ENCODE results near the gene PSORS1C2. TPM values are rescaled to one million over a fixed set of nuclear protein-coding genes. Genes with fewer than 3 reads are reported as not detected.
"Not testable (repeated sequence)": the region's sequence is repeated elsewhere in the genome, so short reads cannot be mapped to it uniquely, and the experiment has no call there.

Gene PSORS1C2
- total RNA-seq = not detected

- no peak for DNase-seq (ENCODE audit: low spot score)
- no peak for ATAC-seq
- intact Hi-C loops (cut with DNase I) = loop anchor here (5.0 to 10.0 kb wide), 2 partner anchors 56 to 228 kb away; no protein-coding TSS in a partner anchor
Measured at GRCh38 chr6:31138982-31139381, at the start of gene PSORS1C2. Gene PSORS1C2 (minus strand): TSS chr6:31139066. CDS start chr6:31139026, 40 bp downstream.

DNA sequence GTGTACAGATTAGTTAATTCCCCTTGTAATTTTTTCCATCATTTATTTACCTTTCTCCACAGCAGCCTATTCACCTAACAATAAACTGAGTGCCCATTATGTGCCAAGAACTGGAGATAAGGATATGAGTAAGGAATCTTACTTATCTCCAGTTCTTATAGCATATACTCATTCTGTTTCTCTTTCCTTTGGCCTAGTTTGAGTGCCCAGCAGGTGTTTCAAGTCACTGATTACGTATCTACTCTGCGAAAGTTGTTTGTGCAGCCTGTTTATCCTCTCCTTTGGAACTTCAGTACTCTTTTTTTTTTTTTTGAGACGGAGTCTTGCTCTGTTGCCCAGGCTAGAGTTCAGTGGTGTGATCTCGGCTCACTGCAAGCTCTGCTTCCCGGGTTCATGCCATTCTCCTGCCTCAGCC, 48.9 kb upstream of the PSORS1C2 start:
- DNase-seq (ENCODE audit: low spot score) (no peak), ATAC-seq (no peak)
- intact Hi-C loops (cut with DNase I) = no loop called here

GRCh38 chr6:31186052-31186734, 47.3 kb upstream of the PSORS1C2 start:
- no peak for ATAC-seq
- peak; percentile 65 for DNase-seq (ENCODE audit: low spot score)
- intact Hi-C loops (cut with DNase I) = no loop called here

DNA sequence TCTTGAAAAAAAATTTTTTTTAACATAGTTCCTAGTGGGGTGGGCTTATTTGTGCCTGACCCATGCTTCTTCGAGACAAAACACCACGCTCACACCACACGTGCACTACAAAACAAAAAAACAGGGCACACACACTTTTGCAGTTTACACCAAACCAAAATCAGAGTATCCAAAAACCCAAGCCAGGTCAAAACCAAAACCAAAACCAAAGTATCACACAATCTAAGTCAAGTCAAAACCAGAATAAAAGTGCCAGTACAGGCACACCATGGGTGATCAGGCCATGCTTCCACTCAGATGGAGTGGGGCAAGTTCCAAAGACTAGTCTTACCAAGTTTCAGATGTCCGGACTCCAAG, 46.8 kb upstream of the PSORS1C2 start:
- ATAC-seq; DNase-seq (ENCODE audit: low spot score); intact Hi-C loops (cut with DNase I): not testable (repeated sequence)

- ATAC-seq; DNase-seq (ENCODE audit: low spot score); intact Hi-C loops (cut with DNase I): not testable (repeated sequence)
Measured at GRCh38 chr6:31183859-31184258, 45.0 kb upstream of the PSORS1C2 start.

DNA sequence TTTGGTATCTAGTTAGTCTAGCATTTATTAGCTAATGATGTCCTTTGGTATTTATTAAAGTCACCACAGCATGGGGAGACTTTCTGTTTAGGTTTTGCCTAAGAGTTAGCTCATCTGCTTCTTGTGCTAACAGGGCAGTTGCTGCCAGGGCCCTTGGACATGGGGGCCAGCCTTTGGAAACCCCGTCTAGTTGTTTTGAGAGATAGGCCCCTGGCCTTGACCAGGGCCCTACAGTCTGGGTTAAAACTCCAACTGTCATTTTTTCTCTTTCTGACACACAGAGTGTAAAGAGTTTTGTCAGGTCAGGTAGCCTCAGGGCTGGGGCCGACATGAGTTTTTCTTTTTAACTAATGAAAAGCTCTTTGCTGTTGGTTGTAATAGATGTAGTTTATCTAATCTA, 44.4 kb upstream of the PSORS1C2 start:
- not testable (repeated sequence) for DNase-seq (ENCODE audit: low spot score)

DNA sequence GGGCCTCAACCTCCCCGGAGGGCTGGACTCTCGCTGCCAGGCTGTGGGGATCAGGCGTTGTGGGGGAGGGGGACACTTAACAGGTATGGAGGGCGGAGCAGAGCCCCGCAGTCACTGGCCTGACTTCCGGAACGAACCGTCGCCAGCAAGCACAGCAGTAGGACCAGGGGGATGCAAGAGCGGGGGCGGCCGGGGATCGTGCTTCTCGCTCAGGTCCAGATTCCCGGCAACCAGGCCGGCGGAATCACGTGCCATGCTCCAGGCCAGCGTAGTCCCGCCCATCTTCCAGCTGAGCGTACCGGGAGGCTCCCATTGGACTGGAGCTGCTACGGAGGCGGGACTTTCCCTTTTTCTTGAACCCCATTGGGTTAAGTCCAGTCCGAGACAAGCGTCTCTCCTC, 41.6 kb upstream of the PSORS1C2 start:
- ATAC-seq = peak; percentile 98
- intact Hi-C loops (cut with DNase I) = no loop called here
- peak; percentile 75 for DNase-seq (ENCODE audit: low spot score)

More for the DNA sequence above, 44.4 kb upstream of the PSORS1C2 start:
- intact Hi-C loops (cut with DNase I); ATAC-seq: not testable (repeated sequence)

- no peak for ATAC-seq
- no peak for DNase-seq (ENCODE audit: low spot score)
- intact Hi-C loops (cut with DNase I) = no loop called here
Measured at GRCh38 chr6:31179896-31180295, 41.0 kb upstream of the PSORS1C2 start.

DNA sequence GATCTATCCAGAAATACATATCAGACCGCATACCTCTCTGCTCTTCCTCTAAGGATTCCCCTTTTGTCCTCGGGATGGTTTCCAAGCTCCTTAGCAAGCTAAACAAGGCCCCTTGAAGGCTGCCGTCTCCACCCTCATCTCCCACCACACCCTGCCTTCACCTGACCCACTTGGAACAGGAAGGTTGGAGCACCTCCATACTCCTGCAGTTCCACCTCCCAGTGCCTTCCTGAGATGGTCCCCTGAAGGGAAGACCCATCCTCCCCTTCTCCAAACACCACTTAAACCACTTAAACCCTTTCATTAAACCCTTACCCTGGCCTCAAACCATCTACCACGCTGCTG, 40.1 kb upstream of the PSORS1C2 start:
- intact Hi-C loops (cut with DNase I) = no loop called here
- DNase-seq (ENCODE audit: low spot score) = no peak
- no peak for ATAC-seq

GRCh38 chr6:31178143-31179041, 39.5 kb upstream of the PSORS1C2 start:
- no peak for ATAC-seq
- intact Hi-C loops (cut with DNase I) = no loop called here
- no peak for DNase-seq (ENCODE audit: low spot score)

- ATAC-seq = no peak
- no peak for DNase-seq (ENCODE audit: low spot score)
- intact Hi-C loops (cut with DNase I) = no loop called here
Measured at GRCh38 chr6:31175971-31176370, 37.1 kb upstream of the PSORS1C2 start.

DNA sequence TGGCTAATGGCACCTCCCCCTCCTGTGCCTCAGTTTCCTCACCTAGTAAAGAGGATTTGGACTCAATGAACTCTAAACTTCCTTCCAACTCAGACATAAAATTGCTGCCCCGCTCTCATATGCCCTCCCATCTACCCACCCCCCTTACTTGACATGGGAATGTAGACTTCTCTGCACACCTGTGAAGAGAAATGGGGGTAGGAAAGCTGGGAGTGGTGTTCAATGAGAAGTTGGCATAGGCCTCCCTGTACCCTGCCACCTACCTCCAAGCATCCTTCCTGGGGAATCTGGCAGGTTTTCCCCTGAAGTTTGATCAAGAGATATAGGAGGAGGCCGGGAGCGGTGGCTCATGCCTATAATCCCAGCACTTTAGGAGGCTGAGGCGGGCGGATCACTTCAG, 35.5 kb upstream of the PSORS1C2 start:
- ATAC-seq = no peak
- intact Hi-C loops (cut with DNase I) = no loop called here
- DNase-seq (ENCODE audit: low spot score) = no peak

DNA sequence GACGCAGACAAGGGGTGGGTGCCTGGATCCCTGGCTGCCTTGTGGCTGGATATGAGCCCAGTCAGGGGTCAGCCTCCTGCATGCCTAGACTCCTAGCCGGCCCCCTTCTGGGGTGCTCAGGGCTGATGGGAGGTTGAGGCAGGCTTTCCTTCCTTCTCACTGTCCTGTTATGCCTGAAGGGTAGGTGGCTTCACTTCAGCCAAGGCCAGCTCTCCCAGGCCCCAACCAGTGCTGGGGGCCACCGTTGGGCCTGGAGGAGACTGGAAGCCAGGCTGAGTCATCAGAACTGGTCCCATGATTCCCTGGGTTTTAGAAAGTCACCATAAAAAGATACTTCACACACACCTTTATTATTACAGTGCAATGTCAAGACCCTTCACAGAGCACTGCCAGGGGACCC, 34.5 kb upstream of the PSORS1C2 start:
- DNase-seq (ENCODE audit: low spot score) = no peak
- intact Hi-C loops (cut with DNase I) = no loop called here
- no peak for ATAC-seq

GRCh38 chr6:31172973-31173384, 34.1 kb upstream of the PSORS1C2 start:
- no peak for DNase-seq (ENCODE audit: low spot score)
- no peak for ATAC-seq
- intact Hi-C loops (cut with DNase I) = no loop called here

GRCh38 chr6:31171931-31172905, 33.4 kb upstream of the PSORS1C2 start:
- DNase-seq (ENCODE audit: low spot score) = no peak
- intact Hi-C loops (cut with DNase I) = no loop called here
- ATAC-seq = no peak

DNA sequence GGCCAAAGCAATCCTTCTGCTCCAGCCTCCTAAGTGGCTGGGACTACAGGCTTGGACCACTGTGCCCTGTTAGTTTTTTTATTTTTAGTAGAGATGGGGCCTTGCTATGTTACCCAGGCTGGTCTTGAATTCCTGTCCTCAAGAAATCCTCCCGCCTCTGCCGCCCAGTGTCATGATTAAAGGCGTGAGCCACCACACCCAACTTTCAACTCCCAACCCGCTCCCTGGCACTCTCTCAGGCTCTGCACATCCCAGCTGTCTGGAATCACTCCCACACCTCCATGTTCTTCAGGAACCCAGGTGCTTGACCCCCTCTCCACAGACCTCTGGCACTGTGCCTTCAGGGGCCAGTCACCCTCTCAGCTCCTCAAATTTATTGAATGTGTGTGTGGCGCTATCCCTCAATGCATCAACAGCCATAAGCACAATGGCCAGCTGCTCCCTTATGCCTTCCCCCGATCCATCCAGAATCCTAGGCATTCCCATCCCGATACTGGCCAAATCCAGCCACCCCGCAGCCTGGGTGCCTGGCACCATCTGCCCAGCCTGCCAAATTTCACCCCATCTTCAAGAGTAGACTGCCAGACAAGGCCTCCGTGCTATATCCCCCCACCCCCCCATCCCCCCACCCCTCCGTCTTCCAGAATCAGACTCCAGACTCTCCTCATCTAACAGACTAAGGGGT, 32.3 kb upstream of the PSORS1C2 start:
- no peak for DNase-seq (ENCODE audit: low spot score)
- intact Hi-C loops (cut with DNase I) = no loop called here
- no peak for ATAC-seq

GRCh38 chr6:31170600-31170881, 31.7 kb upstream of the PSORS1C2 start, which contains the start of gene POU5F1:
Gene POU5F1 (minus strand): TSS chr6:31170682. CDS start chr6:31170620, 62 bp downstream.
- ATAC-seq (no peak), DNase-seq (ENCODE audit: low spot score) (no peak)
- intact Hi-C loops (cut with DNase I) = no loop called here

DNA sequence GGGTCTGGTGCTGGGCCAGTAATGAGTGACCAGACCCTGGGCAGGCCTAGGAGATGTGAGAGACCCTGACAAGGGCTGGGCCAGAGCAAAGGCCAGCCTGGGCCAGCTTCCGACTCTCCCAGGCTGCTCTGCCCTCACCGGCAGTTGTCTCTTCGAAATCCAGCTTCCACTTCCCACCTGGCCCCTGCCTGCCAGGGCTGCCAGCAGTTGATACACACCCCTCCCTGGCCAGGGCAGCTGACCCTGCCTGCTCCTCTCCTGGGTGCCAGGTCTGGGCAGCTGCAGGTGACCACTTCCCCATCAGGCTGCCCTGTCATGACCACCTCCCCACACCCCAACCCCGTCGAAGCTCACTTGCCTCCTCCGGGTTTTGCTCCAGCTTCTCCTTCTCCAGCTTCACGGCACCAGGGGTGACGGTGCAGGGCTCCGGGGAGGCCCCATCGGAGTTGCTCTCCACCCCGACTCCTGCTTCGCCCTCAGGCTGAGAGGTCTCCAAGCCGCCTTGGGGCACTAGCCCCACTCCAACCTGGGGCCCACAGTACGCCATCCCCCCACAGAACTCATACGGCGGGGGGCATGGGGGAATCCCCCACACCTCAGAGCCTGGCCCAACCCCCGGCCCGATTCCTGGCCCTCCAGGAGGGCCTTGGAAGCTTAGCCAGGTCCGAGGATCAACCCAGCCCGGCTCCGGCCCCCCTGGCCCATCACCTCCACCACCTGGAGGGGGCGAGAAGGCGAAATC, 31.2 kb upstream of the PSORS1C2 start:
- intact Hi-C loops (cut with DNase I); ATAC-seq; DNase-seq (ENCODE audit: low spot score): not testable (repeated sequence)
